ENCODE results near the gene SPATA13. TPM values are rescaled to one million over a fixed set of nuclear protein-coding genes. Genes with fewer than 3 reads are reported as not detected.

SPATA13 gene
- total RNA-seq, 1 experiment from 2014 or later, result 10.5 TPM

DNA sequence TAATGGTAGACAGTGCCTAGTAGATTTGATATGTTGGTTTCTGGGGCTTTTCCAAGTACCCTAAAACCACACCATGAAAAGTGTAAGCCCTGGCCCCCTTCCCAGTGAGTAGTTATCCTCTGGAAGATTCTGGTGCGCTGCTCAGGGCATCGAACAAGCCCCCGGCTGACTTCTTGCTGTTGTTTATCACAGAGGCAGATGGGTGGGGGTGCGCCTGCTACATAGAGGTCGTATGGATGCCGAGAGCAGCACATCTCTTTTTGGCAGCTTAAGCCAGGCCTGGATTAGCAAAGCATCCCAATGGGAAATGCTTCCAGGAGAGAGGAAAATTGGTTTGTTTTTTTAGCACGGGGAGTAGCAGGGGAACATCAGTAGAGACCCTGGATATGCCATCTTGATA lies 26.3 kb upstream of the SPATA13 start:
- Mint-ChIP-seq H3K27ac (ENCODE audit: unreplicated experiment) (no peak overlapping the region), H3K27me3 (ENCODE audit: insufficient read depth, unreplicated experiment) (no peaks in the 10 kb centered on the region), H3K36me3 (ENCODE audit: insufficient read depth, unreplicated experiment) (no peaks in the 10 kb centered on the region), H3K4me1 (ENCODE audit: low read depth, unreplicated experiment) (peaks cover 6% of the 10 kb centered on the region), H3K4me3 (ENCODE audit: unreplicated experiment) (no peak overlapping the region), H3K9me3 (ENCODE audit: unreplicated experiment) (peaks cover 10% of the 10 kb centered on the region)
- H3K4me3 ChIP-seq (ENCODE audit: low read depth, low read length), result no peak overlapping the region
- TF ChIP-seq CTCF (IDR thresholded peaks at IDR 0.05; ENCODE audit: insufficient read depth in 1 of 2, low read depth in 1 of 2, low read length in 1 of 2, severe bottlenecking in 1 of 2, unreplicated experiment in 1 of 2), result no peak
- intact Hi-C loops (cut with micrococcal nuclease; ENCODE audit: unreplicated experiment), result no loop called here
- no peaks in the 10 kb centered on the region for H3K36me3 ChIP-seq (ENCODE audit: control insufficient read depth, insufficient read depth, low read length)
- ChIA-PET CTCF (no interaction called here), POLR2A (no interaction called here)
- no peaks in the 10 kb centered on the region; the same call in 1 of the 2 replicates for H3K4me1 ChIP-seq
- no peak for DNase-seq
- no peaks in the 10 kb centered on the region for H3K27me3 ChIP-seq (replicated peaks; ENCODE audit: control insufficient read depth, insufficient read depth, low read length)
- BruUV-seq (replicated peaks), result no TSS peak
- H3K9me3 ChIP-seq, result peaks cover 14% of the 10 kb centered on the region

DNA sequence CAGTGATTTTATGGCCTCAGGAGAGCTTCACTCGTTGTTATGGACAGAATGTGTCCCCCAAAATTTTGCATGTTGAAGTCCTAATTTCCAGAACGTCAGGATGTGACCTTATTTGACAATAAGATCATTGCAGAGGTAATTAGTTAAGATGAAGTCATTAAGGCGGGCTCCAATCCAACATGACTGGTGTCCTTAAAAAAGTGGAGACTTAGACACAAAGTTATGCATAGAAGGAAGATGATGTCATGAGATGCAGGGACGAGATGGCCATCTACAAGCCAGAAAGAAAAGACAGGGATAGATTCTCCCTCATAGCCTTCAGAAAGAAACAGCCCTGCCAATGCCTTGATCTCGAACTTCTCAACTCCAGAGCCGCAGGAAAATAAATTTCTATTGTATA lies 25.8 kb upstream of the SPATA13 start:
- H3K4me1 Mint-ChIP-seq (ENCODE audit: low read depth, unreplicated experiment), result peaks cover 6% of the 10 kb centered on the region

GRCh38 chr13:24135674-24136300 lies 24.7 kb upstream of the SPATA13 start:
- H3K4me3 ChIP-seq (ENCODE audit: low read depth, low read length), result no peak overlapping the region
- no peaks in the 10 kb centered on the region for H3K4me1 Mint-ChIP-seq (ENCODE audit: low read depth, unreplicated experiment)
- CTCF ChIA-PET, result interaction anchor here (0.7 kb wide), 1 partner anchor 401 kb away, joined by 6 read pairs; no protein-coding TSS in a partner anchor
- H3K9me3 Mint-ChIP-seq (ENCODE audit: unreplicated experiment), result peaks cover 10% of the 10 kb centered on the region
- no peak overlapping the region for H3K4me3 Mint-ChIP-seq (ENCODE audit: unreplicated experiment)
- DNase-seq, result no peak
- intact Hi-C loops (cut with micrococcal nuclease; ENCODE audit: unreplicated experiment), result no loop called here
- no peak overlapping the region for H3K27ac Mint-ChIP-seq (ENCODE audit: unreplicated experiment)
- peaks cover 14% of the 10 kb centered on the region for H3K9me3 ChIP-seq
- no TSS peak for BruUV-seq (replicated peaks)
- POLR2A ChIA-PET, result no interaction called here
- H3K36me3 ChIP-seq (ENCODE audit: control insufficient read depth, insufficient read depth, low read length), result no peaks in the 10 kb centered on the region
- no peaks in the 10 kb centered on the region for H3K27me3 Mint-ChIP-seq (ENCODE audit: insufficient read depth, unreplicated experiment)
- no peaks in the 10 kb centered on the region for H3K36me3 Mint-ChIP-seq (ENCODE audit: insufficient read depth, unreplicated experiment)
- no peaks in the 10 kb centered on the region for H3K27me3 ChIP-seq (replicated peaks; ENCODE audit: control insufficient read depth, insufficient read depth, low read length)
- H3K4me1 ChIP-seq, result no peaks in the 10 kb centered on the region; the same call in 1 of the 2 replicates
- no peak for TF ChIP-seq CTCF (IDR thresholded peaks at IDR 0.05; ENCODE audit: insufficient read depth in 1 of 2, low read depth in 1 of 2, low read length in 1 of 2, severe bottlenecking in 1 of 2, unreplicated experiment in 1 of 2)

More for the DNA sequence above, 25.8 kb upstream of the SPATA13 start:
- H3K27me3 Mint-ChIP-seq (ENCODE audit: insufficient read depth, unreplicated experiment), result no peaks in the 10 kb centered on the region
- H3K4me3 Mint-ChIP-seq (ENCODE audit: unreplicated experiment), result no peak overlapping the region
- no peak overlapping the region for H3K4me3 ChIP-seq (ENCODE audit: low read depth, low read length)
- no TSS peak for BruUV-seq (replicated peaks)
- H3K27ac Mint-ChIP-seq (ENCODE audit: unreplicated experiment), result no peak overlapping the region
- TF ChIP-seq CTCF (IDR thresholded peaks at IDR 0.05; ENCODE audit: insufficient read depth in 1 of 2, low read depth in 1 of 2, low read length in 1 of 2, severe bottlenecking in 1 of 2, unreplicated experiment in 1 of 2), result no peak
- no peaks in the 10 kb centered on the region for H3K36me3 ChIP-seq (ENCODE audit: control insufficient read depth, insufficient read depth, low read length)
- POLR2A ChIA-PET, result no interaction called here
- no peaks in the 10 kb centered on the region for H3K36me3 Mint-ChIP-seq (ENCODE audit: insufficient read depth, unreplicated experiment)
- no peaks in the 10 kb centered on the region; the same call in 1 of the 2 replicates for H3K4me1 ChIP-seq
- H3K9me3 Mint-ChIP-seq (ENCODE audit: unreplicated experiment), result peaks cover 10% of the 10 kb centered on the region
- intact Hi-C loops (cut with micrococcal nuclease; ENCODE audit: unreplicated experiment), result no loop called here
- no peaks in the 10 kb centered on the region for H3K27me3 ChIP-seq (replicated peaks; ENCODE audit: control insufficient read depth, insufficient read depth, low read length)
- H3K9me3 ChIP-seq, result peaks cover 14% of the 10 kb centered on the region
- CTCF ChIA-PET, result no interaction called here
- DNase-seq, result no peak

Data from Caco-2 (cell line).